Renal cortex interstitium (tissue), 11 donors: ENCODE results near the gene FGGY. TPM values are rescaled to one million over a fixed set of nuclear protein-coding genes. Genes with fewer than 3 reads are reported as not detected.
"Not testable (repeated sequence)": the region's sequence is repeated elsewhere in the genome, so short reads cannot be mapped to it uniquely, and the experiment has no call there.

Experiments
- DNase-seq, 11 donors: peaks; one replicate each; pipeline ENCODE4 v3.0.0-alpha.2; 2013; ENCODE audit warnings: low read depth in 9 of 11, low spot score in 4 of 11; ENCODE audit errors: extremely low read depth in 1 of 11
- polyA plus RNA-seq, 3 donors: library from polyadenylated mRNA; unstranded; fragments of 120-200 nt; gene quantifications; one replicate each; pipeline ENCODE4 v1.2.1, GENCODE V29; 2013; ENCODE audit not compliant: insufficient read length in 3 of 3

The FGGY gene
- polyA plus RNA-seq, 3 donors: 21.4 to 22.1 (median 21.9) TPM

DNA sequence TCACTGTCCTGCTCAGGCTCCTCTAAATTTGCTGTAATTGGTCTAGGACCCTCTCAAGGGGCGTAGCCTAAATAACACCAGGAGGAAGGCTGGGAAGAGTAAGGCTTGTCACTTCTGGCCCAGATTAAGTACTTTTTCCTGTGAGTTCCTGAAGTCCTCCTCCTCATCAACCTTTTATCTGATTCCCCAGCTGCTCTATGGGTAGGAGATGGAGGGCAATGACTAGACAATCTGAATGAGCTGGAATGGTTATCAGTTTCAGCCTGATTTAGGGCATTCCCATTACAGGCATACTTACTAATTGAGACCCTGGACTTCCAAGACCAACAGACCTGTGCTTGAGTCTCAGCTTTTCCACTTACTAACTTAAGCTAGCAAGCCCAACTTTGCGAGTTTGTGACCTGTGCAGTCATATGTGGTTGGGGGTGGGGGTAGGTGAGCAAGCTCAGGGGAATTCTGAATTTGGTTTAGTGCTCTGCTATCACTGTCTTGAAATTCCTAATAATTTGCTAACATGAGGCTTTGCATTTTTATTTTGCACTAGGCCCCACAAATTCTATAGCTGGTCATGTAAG lies 18.0 kb upstream of the FGGY start:
- no peak for DNase-seq

DNA sequence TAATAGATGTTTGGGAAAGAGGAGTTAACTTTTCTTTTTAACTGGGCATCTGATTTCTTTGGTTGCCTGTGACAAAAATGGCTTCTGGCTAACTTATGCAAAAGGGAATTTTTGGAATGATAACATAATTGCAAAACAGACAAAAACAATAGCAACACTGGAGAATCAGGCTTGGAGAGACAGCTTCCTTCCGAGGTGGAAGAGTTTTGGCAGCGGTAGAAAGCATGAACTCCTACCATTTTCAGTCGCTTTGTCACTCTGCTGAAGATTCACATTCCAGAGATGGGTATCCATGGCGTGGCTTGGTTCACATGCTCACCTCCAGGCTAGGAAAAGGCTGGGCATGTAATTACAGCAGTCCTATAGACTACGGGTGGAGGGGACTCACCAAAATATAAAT lies 17.2 kb upstream of the FGGY start:
- no peak for DNase-seq

DNA sequence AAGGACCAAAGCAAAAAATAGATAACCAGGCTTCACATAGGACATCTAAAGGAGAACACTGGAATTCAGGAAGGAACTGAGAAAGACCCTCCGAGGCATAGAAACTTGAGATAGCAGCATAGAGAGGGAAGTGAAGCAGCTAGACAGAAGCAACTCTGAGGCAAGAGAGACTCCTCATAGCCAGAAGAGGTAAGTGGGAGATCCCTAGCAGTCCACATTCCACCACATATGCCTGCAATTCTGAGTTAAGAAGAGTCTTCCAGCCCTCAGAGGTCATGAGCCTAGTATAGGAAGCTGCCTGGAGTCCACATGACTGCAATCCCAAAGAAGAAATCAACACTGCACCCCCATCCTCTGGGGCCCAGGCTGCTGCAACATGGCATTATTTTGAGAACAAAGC lies 13.9 kb upstream of the FGGY start:
- no peak for DNase-seq

DNA sequence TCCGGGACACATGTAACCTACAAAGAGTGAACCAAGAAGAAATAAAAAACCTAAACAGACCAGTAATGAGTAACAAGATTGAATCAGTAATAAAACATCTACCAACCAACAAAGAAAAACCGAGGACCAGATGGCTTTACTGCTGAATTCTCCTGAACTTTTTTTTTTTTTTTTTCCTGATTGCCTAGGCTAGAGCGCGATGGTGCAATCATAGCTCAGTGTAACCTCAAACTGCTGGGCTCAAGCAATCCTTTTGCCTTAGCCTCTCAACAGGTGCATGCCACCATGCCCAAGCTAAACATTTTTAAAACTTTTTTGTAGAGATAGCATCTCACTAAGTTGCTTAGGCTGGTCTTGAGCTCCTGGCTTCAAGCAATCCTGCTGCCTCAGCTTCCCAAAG lies 11.2 kb upstream of the FGGY start:
- DNase-seq: no peak

DNA sequence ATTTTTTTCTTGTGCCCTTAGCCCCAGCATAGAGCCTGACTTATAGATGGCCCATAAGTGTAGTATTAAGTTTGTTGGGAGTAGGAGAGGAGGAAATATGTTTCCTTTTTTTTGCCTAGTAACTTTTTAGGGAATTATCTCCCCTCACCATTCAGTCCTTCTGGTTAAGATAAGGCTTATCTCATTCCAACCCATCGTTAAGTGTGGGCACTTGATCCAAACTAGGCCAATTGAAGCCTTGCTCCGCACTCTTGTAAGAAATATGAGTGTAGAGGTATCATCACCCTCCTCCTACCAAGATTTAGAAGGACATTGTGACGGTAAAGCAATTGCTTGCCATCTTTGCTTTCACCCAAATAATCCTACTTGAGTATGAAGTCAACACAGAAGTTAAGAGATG lies 8.8 kb upstream of the FGGY start:
- no peak for DNase-seq

DNA sequence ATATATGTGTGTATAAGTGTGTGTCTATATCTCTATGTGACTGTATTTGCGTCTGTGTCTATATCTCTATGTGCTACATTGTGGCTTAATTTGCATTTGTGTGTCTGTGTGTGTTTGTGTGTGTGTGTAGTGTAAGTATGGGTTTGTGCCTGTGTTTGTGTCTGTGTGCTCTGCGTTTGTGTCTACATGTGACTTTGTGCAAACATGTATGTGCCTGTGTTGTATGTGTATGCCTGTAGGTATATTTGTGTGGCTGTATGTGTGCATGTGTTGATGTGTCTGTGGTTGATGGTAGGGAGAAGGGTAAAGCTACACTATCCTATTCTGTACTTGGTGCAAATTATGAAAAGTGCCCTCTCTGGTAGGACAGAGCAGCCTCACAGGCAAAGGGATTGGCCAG lies 7.3 kb upstream of the FGGY start:
- no peak for DNase-seq

DNA sequence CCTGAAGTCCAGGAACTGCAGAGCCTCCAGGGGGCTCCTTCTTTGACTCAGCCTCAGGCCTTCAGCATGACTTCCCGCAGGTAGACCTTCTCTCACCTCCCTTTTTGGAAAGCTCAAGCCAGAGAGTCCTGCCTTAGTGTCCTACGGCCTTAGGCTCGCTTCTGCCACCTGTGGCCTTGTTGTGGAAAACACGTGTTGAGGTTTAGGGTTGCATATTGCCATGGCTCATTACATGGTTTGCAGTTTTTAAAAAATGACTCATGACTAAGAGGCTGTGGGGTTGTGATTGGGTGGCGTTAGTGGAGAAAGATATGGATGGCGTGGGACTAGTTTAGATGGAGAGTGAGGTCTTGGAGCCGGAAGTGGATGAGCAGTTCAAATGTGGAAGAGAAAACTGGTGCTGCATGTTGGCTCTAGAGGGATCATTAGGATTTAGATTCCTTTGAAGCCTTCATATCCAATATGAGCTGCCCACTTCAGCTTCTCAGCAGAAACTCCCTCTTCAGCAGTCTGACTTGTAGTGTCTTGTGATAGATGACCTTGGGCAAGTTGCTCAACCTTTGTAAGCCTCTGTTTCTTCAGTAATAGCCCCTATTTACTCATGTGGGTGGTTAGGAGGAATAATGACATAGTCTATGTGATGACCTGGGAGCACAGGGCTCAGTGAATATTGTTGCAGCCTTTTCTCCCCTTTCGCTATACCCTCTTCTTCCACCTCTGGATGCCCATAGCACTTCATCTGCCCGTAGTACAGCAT lies 6.5 kb upstream of the FGGY start:
- DNase-seq: peak in 1 of 11 donors; percentile 20

DNA sequence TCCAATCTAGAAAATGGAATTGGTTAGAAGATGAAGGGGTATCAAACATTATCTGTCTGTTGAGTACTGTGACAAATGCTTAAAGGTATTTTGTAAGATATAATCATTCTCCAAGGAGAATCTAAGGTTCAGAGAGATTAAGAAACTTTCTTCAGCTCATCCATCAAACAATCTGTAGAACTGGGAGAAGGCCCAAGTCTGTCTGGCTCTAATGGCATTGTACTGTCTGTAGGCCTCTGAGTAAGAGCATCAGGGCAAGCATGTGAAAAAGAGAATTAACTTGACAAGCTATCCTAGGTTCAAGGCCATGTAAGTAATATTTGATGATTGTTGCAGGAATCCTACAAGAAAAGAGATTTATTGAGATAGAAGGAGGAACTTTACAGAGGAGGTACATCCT lies 5.3 kb upstream of the FGGY start:
- no peak for DNase-seq

DNA sequence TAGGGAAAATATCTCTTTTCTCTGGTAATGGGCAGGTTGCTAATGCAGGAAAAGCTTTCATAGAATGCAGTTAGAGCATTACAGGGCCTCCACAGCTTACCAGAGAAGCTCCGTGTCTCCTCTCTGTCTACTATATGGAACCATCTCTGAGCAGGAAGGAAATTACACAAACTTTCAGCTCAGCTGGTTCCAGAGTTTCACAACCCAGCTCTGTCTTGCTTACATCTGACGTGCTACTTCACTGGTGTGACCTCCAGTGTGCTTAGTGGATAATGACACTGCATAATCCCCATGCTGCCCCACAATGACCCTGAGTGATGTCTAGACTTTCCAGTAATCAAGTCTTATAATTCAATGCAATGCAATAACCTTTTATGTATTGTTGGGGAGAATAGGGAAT lies 4.3 kb upstream of the FGGY start:
- DNase-seq: peak in 1 of 11 donors; percentile 17

DNA sequence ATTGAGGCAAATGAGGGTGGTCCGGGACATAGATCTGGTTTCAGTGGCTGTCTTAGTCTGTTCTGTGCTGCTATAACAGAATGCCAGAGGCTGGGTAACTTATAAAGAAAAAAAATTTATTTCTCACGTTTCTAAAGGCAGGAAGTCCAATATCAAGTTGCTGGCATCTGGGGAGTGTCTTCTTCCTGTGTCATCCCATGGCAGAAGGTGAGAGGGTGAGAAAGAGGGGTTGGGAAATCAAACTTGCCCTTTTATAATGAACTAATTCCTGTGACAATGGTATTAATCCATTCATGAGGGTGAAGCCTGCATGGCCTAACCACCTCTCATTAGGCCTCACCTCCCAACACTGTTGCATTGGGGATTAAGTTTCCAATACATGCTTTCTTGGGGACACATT lies 3.7 kb upstream of the FGGY start:
- DNase-seq: no peak

DNA sequence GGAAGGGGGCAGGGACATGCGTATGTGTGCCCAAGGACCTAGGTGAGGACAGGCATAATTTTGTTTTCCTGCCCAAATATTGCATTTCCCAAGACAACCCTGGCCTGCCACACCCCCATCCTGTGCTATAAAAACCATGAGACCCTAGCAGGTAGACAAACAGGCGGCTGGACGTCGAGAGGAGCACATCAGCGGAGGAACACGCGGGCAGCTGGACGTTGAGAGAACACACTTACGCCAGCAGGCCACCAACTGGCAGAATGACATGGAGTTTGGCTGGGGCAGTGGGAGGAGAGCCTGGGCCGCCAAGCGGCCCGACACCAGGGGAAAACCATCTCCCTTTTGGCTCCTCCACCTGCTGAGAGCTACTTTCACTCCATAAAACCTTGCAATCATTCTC lies 3.0 kb upstream of the FGGY start:
- no peak for DNase-seq

DNA sequence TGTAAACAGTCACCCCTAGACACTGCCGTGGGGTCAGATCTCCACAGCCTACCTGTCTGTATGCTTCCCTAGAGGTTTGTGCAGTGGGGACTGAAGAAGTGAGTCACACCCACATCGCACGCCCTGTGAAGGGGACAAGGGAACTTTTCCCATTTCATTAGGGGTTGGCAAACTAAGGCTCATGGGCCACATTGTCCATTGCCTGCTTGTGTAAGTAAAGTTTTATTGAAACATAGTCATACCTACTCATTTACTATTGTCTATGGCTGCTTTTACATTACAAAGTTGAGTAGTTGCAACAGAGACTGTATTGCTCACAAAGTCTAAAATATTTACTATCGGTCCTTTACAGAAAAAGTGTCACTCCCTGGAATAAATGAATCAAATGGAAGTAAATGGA lies 2.5 kb upstream of the FGGY start:
- DNase-seq: no peak

DNA sequence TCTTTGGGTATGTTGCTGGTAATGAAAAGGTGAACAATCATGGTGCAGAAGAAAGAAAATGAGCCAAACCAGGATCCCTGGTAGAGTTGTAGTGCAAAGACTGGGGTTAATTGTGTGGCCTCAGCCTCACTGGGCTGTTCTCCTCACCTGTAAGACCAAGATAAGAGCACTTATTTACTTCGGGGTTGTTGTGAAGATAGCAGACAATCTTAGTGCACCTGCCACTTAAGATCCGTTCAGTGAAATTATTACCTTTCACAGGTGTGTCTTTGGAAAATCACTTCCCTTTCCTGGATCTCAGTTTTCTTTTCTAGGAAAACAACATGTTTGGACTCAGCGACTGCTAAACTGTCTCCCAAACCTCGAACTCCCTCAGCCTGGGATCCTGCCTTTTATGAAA lies 1.3 kb upstream of the FGGY start:
- no peak for DNase-seq

DNA sequence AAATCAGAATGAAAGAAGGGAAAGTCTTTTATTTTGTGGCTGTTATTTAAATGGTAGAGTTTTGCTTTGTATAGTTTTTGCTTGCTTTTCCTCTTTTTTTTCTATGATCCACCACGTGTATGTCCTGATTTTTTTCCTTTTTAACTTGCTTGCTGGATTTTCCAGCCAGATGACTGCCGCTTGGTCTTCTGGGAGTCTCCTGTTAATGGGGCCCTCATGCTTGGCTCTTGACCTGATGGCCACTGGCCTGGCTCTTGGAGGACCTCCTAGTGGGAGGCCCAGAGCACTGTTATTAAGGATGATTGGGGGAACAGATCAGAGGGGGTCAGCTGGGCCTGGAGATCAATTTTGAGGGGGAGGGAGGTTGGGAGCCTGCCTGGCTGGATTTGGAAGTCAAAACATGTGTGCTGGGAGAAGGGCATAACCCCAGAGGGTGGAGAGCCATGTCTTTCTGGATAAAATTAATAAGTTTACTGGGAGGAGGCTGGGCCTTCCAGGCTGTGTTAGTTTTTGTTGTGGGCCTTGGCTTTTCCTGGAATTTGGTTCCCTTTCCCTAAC lies 1.2 kb downstream of the FGGY start:
- DNase-seq: no peak

DNA sequence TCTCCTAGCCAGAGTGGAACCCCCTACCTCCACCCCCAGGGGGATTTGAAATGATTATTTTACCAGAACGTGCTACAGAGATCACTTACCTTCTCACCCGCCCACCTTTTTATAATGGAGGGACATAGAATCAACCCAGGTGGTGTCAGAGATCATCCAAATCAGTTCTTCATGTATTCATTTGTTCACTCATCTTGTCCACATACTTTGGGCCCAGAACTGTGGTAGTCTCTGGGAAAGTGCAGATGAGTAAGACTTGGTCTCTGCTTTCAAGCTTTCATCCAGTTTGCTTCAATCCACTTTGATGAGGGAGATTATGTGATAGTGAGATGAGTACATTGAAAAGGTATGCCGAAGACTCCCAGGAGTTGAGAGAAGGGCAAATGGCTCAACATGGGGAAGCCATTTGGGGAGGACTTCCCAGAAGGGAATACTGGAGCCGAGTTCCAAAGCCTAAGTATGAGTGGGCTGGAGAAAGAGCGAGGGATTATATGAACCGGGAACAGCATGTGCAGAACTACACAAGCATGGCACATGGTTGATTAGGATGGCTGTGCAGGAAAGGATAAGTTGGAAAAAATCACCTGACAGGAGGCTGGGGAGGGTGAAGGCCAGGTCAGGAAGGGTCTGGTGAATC lies 1.9 kb downstream of the FGGY start:
- no peak for DNase-seq

DNA sequence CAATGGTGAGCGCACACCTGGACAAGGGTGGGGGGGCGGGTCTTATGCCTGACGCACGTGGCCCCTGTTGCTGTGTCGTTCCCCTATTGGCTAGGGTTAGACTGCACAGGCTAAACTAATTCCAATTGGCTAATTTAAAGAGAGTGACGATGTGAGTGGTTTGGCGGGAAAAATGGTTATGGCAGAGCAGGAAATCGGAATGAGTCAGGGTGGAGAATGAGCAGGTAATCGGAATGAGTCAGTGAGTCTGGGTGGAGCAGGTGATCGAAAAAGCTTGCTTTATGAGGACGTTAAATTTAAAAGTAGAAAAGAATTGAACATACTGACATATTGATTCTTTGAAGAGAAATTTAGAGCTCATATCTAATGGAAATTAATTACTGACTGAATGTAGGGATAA lies 2.8 kb downstream of the FGGY start:
- DNase-seq: not testable (repeated sequence)

DNA sequence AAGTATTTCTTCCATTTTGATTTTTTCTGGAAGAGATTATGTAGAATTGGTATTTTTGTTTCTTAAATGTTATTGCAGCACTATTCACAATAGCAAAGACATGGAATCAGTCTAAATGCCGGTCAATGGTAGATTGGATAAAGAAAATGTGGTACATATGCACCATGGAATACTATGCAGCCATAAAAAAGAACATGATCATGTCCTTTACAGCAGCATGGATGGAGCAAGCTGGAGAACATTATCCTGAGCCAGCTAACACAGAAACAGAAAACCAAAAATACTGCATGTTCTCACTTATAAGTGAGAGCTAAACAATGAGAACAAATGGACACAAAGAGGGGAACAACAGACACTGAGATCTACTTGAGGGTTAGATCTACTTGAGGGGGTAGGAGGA lies 5.4 kb downstream of the FGGY start:
- no peak for DNase-seq

DNA sequence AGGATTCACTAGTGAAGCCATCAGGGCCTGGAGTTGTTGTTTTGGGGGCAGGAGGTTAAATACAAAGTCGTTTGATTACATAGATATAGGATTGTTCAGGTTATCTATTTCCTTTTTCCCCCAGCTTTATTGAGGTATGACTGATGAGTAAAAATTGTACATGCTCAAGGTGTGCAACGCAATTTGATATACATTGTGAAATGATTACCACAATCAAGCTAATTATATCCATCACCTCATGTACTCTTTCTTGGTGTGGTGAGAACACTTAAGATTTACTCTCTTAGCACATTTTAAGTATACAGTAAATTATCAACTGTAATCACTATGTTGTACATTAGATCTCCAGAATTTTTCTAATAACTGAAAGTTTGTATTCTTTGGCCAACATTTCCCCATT lies 6.0 kb downstream of the FGGY start:
- DNase-seq: no peak

DNA sequence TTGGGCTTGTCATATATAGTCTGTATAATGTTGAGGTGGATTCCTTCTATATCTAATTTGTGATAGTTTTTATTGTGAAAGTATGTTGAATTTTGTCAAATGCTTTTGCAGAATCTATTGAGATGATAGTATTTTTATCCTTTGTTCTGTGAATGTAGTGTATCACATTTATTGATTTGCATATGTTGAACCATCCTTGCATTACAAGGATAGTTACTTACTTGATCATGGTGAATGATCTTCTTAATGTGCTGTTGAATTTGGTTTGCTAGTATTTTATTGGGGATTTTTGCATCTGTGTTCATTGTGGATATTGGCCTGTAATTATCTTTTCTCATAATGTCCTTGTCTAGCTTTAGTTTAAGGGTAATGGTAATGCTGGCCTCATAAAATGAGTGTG lies 8.3 kb downstream of the FGGY start:
- no peak for DNase-seq

DNA sequence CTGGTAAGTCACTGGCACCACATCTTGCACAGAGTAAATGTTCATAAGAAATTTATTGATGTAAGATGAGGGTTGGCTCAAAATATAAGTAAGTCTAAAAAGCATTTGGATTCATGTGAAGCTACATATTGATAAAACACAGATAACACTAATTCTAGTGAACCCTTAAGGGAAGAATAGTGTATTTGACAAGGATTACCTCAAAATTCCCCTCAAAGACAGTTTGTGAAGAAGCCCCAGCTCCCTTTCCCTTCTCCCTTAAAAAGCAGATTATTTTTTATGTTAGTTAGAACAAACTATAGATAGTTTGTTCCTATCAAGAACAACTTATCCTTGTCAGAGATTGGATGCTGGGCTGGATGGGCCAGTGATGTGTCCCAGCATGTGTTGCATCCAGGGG lies 10.7 kb downstream of the FGGY start:
- no peak for DNase-seq
